Naive thymus-derived CD4-positive, alpha-beta T cell (primary cell): ENCODE data around the gene KCNK13. TPM values are rescaled to one million over a fixed set of nuclear protein-coding genes. Genes with fewer than 3 reads are reported as not detected.
A peak's percentile ranks its signal among the peaks of the same experiment; 100 is the strongest.
"Not testable (repeated sequence)": the region's sequence is repeated elsewhere in the genome, so short reads cannot be mapped to it uniquely, and the experiment has no call there.

Experiments used
- ATAC-seq: fragments of 150-1000 bp; cut with Tn5 transposase; 2 replicates; pipeline ENCODE4 v1.10.0; 2021; ENCODE audit warnings: mild to moderate bottlenecking, moderate library complexity
- CTCF ChIA-PET: fragments of 350-600 bp; sonication (Branson Sonifier 250); formaldehyde crosslinking; loops from one replicate; lab custom pipeline; 2021; ENCODE audit warnings: antibody characterized with exemption; lab: Charles Lee
- POLR2A ChIA-PET: fragments of 350-600 bp; sonication (Branson Sonifier 250); formaldehyde crosslinking; loops from one replicate; lab custom pipeline; 2021; ENCODE audit warnings: antibody characterized with exemption, inconsistent platforms; lab: Charles Lee
- DNase-seq, 9 donors: peaks; one replicate each; pipeline versions ENCODE4 v3.0.0 to v3.0.0-alpha.2; 2020 to 2022; ENCODE audit warnings: mixed read lengths in 1 of 9
- H3K27ac ChIP-seq: one replicate; pipeline ENCODE4 v1.7.0; 2013; ENCODE audit warnings: mild to moderate bottlenecking, low read depth, low read length, moderate library complexity
- H3K27me3 ChIP-seq, 2 donors: one replicate each; pipeline ENCODE4 v1.7.0; 2013; ENCODE audit warnings: low read length in 2 of 2, mild to moderate bottlenecking in 2 of 2, moderate library complexity in 2 of 2; ENCODE audit not compliant: control insufficient read depth in 2 of 2, insufficient read depth in 2 of 2
- H3K36me3 ChIP-seq, 3 experiments: 1 replicate in 2 of 3; 2 replicates in 1 of 3; pipeline ENCODE4 v1.7.0; 2013; ENCODE audit warnings: low read length in 3 of 3, mild to moderate bottlenecking in 3 of 3, moderate library complexity in 1 of 3; ENCODE audit not compliant: insufficient read depth in 3 of 3, control insufficient read depth in 2 of 3
- H3K4me1 ChIP-seq, 2 donors: one replicate each; pipeline ENCODE4 v1.7.0; 2013; ENCODE audit warnings: low read length in 2 of 2, mild to moderate bottlenecking in 2 of 2, moderate library complexity in 1 of 2; ENCODE audit not compliant: control insufficient read depth in 2 of 2, insufficient read depth in 2 of 2
- H3K4me3 ChIP-seq: 2 replicates; pipeline ENCODE4 v1.7.0; 2013; ENCODE audit warnings: mild to moderate bottlenecking, low read length
- H3K9me3 ChIP-seq, 3 experiments: 1 replicate in 2 of 3; 2 replicates in 1 of 3; pipeline ENCODE4 v1.7.0; 2013; ENCODE audit warnings: low read length in 3 of 3; ENCODE audit not compliant: control insufficient read depth in 2 of 3
- H3K27ac Mint-ChIP-seq, 9 donors: one replicate each; pipeline ENCODE4 v1.8.0; 2020 to 2022; ENCODE audit warnings: mixed read lengths in 9 of 9, mild to moderate bottlenecking in 8 of 9, moderate library complexity in 5 of 9, inconsistent platforms in 2 of 9
- H3K27me3 Mint-ChIP-seq, 5 donors: one replicate each; pipeline ENCODE4 v1.8.0; 2021 to 2022; ENCODE audit warnings: mixed read lengths in 5 of 5, mild to moderate bottlenecking in 1 of 5
- H3K36me3 Mint-ChIP-seq, 5 donors: one replicate each; pipeline ENCODE4 v1.8.0; 2020 to 2022; ENCODE audit warnings: mixed read lengths in 5 of 5, mild to moderate bottlenecking in 3 of 5, inconsistent platforms in 1 of 5
- H3K4me1 Mint-ChIP-seq, 7 donors: one replicate each; pipeline ENCODE4 v1.8.0; 2020 to 2022; ENCODE audit warnings: mixed read lengths in 7 of 7, mild to moderate bottlenecking in 3 of 7, inconsistent platforms in 1 of 7
- H3K4me3 Mint-ChIP-seq, 10 donors: one replicate each; pipeline ENCODE4 v1.8.0; 2020 to 2022; ENCODE audit warnings: mild to moderate bottlenecking in 10 of 10, mixed read lengths in 10 of 10, moderate library complexity in 6 of 10, inconsistent platforms in 2 of 10
- H3K9me3 Mint-ChIP-seq, 11 donors: one replicate each; pipeline ENCODE4 v1.8.0; 2020 to 2022; ENCODE audit warnings: mixed read lengths in 11 of 11, mild to moderate bottlenecking in 4 of 11, inconsistent platforms in 1 of 11, moderate library complexity in 1 of 11
- intact Hi-C, 2 donors: fragments of 100-400 bp; cut with micrococcal nuclease; formaldehyde crosslinking; loops; one replicate each; pipeline ENCODE4 v1.15.1; 2023
- polyA plus RNA-seq, 2 donors: library from polyadenylated mRNA; unstranded; fragments of 300-500 nt; fragmentation: Illumina TruSeq; gene quantifications; one replicate each; pipeline ENCODE4 v1.2.3, GENCODE V29; 2021
- total RNA-seq, 6 experiments: library from RNA in 5 of 6; stranded (reverse) in 5 of 6; gene quantifications; 1 replicate in 5 of 6; 2 replicates in 1 of 6; pipeline ENCODE4 v1.2.3 and lab custom pipeline; 2021 to 2026

The KCNK13 gene
- total and polyA plus RNA-seq, 7 experiments from 2014 or later, result 0.19 to 0.73 (median 0.27) TPM; not detected in 4

DNA sequence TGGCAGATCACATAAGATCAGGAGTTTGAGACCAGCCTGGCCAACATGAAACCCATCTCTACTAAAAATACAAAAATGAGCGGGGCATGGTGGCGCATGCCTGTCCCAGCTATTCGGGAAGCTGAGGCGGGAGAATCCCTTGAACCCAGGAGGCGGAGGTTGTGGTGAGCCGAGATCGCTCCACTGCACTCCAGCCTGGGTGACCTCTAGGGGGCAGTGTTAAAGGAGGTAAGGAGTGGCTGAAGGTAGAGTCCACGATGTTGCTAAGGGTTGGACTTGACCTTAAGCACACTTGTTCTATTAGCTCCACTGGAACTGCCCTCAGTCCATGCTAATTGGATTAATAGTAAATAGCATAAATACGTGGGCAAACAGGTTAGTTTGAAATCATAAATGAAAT is 132.1 kb downstream of the KCNK13 start:
- Histone ChIP-seq H3K4me1 (no peaks in the 10 kb centered on the region), H3K27me3 (no peaks in the 10 kb centered on the region), H3K9me3 (no peaks in the 10 kb centered on the region), H3K4me3 (no peak overlapping the region), H3K36me3 (no peaks in the 10 kb centered on the region), H3K27ac (no peak overlapping the region)
- ATAC-seq (no peak), DNase-seq (peak in 1 of 9 donors; percentile 2)
- Mint-ChIP-seq H3K27ac (no peak overlapping the region), H3K4me1 (peaks cover 0 to 1% (median 0%) of the 10 kb centered on the region in 7 donors), H3K36me3 (no peaks in the 10 kb centered on the region), H3K9me3 (no peaks in the 10 kb centered on the region), H3K4me3 (no peak overlapping the region), H3K27me3 (peaks cover 0 to 41% (median 23%) of the 10 kb centered on the region in 5 donors)
- ChIA-PET CTCF (no interaction called here), POLR2A (no interaction called here)
- intact Hi-C loops, result no loop called here

DNA sequence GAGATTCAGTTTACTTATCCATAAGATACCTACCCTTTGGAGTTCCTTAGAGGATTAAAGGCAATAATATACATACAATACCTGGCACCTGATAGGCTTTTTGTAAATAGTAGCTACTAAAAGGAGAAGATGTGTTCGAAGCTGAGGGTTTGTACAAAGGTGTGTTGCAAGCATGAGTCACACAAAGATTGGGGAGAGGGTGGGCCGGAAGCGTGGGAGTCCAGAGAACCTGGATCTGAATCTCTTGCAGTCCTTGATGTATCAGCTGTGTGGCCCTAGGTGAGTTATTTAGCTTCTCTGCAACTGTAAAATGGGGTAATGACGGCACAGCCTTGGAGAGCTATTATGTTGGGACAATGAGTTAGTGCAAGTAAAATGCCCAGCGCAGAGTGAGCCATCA is 132.9 kb downstream of the KCNK13 start:
- Mint-ChIP-seq H3K9me3 (peaks cover 0 to under 1% (median 0%) of the 10 kb centered on the region in 11 donors), H3K27me3 (peaks cover 0 to 45% (median 26%) of the 10 kb centered on the region in 5 donors), H3K4me3 (no peak overlapping the region), H3K36me3 (no peaks in the 10 kb centered on the region), H3K27ac (no peak overlapping the region), H3K4me1 (peaks cover 0 to 1% (median 0%) of the 10 kb centered on the region in 7 donors)
- DNase-seq (no peak), ATAC-seq (no peak)
- H3K36me3 ChIP-seq, result no peaks in the 10 kb centered on the region
- H3K27me3 ChIP-seq, result no peaks in the 10 kb centered on the region
- CTCF ChIA-PET, result no interaction called here
- intact Hi-C loops, result no loop called here
- H3K4me3 ChIP-seq, result no peak overlapping the region
- H3K27ac ChIP-seq, result no peak overlapping the region
- H3K4me1 ChIP-seq, result no peaks in the 10 kb centered on the region
- H3K9me3 ChIP-seq, result no peaks in the 10 kb centered on the region
- POLR2A ChIA-PET, result no interaction called here

DNA sequence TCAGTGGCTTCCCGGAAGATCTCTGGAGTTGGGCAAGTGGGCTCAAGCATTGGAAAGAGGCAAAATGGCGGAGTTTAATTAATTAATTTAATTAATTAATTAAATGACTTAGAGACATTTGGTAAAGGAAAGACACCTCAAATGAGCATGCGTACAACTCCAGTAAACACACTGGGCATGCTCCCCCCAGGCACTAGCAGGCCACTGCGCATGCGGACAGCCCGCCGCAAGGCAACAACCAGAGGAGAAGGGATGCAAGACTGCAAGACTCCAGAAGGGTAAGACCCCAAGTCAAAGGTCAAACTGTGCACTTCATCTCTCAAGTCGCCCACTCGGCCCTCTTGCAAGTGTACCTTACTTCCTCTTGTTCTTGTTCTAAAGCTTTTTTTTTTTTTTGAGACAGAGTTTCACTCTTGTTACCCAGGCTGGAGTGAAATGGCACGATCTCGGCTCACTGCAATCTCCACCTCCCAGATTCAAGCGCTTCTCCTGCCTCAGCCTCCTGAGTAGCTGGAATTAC is 136.8 kb downstream of the KCNK13 start:
- H3K9me3 ChIP-seq, result no peaks in the 10 kb centered on the region

DNA sequence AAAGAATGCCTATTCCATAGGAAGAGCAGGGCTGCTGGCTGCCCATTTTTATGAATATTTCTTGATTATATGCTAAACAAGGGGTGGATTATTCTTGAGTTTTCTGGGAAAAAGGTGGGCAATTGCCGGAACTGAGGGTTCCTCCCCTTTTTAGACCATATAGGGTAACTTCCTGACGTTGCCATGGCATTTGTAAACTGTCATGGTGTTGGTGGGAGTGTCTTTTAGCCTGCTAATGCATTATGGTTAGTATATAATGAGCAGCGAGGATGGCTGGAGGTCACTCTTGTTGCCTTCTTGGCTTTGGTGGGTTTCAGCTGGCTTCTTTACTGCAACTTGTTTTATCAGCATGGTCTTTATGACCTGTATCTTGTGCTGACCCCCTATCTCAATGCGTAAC is 138.8 kb downstream of the KCNK13 start:
- POLR2A ChIA-PET, H3K27me3 ChIP-seq, H3K27ac ChIP-seq, intact Hi-C loops, H3K9me3 ChIP-seq, H3K27ac Mint-ChIP-seq, H3K4me1 Mint-ChIP-seq, H3K4me3 Mint-ChIP-seq, DNase-seq, H3K4me1 ChIP-seq, H3K4me3 ChIP-seq, H3K36me3 Mint-ChIP-seq, H3K36me3 ChIP-seq, CTCF ChIA-PET, ATAC-seq: not testable (repeated sequence)
- H3K27me3 Mint-ChIP-seq, result peaks cover 4 to 44% (median 32%) of the 10 kb centered on the region in 5 donors
- H3K9me3 Mint-ChIP-seq, result peaks cover 0 to 21% (median 4%) of the 10 kb centered on the region in 11 donors

More for the DNA sequence above, 136.8 kb downstream of the KCNK13 start:
- no peak overlapping the region for H3K4me3 ChIP-seq
- DNase-seq (no peak), ATAC-seq (no peak)
- Mint-ChIP-seq H3K9me3 (peaks cover 0 to 12% (median 4%) of the 10 kb centered on the region in 11 donors), H3K27me3 (peaks cover 0 to 42% (median 28%) of the 10 kb centered on the region in 5 donors), H3K36me3 (peaks cover 0 to 5% (median 0%) of the 10 kb centered on the region in 5 donors), H3K4me3 (no peak overlapping the region), H3K27ac (no peak overlapping the region), H3K4me1 (peaks cover 0 to 1% (median 0%) of the 10 kb centered on the region in 7 donors)
- CTCF ChIA-PET, result no interaction called here
- POLR2A ChIA-PET, result no interaction called here
- no peak overlapping the region for H3K27ac ChIP-seq
- intact Hi-C loops, result no loop called here
- H3K4me1 ChIP-seq, result no peaks in the 10 kb centered on the region
- no peaks in the 10 kb centered on the region for H3K27me3 ChIP-seq
- H3K36me3 ChIP-seq, result no peaks in the 10 kb centered on the region

DNA sequence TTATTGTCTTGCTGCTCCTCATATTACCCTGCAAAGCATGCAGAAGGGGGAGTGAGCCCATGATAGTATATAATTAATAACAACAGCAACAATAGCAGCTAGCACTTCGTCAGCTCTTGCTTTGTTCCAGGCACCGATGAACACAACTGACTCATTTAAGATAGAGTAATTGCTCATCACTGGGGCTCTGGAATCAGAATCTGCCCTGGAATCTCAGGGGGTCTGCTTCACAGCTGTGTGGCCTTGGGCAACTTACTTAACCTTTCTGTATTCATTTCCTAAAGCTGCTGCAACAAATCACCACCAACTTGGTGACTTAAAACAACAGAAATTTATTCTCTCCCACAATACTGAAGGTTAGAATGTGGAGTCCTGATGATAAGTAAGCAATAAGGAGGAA is 139.6 kb downstream of the KCNK13 start:
- ChIA-PET CTCF (no interaction called here), POLR2A (no interaction called here)
- no peak overlapping the region for H3K27ac Mint-ChIP-seq

DNA sequence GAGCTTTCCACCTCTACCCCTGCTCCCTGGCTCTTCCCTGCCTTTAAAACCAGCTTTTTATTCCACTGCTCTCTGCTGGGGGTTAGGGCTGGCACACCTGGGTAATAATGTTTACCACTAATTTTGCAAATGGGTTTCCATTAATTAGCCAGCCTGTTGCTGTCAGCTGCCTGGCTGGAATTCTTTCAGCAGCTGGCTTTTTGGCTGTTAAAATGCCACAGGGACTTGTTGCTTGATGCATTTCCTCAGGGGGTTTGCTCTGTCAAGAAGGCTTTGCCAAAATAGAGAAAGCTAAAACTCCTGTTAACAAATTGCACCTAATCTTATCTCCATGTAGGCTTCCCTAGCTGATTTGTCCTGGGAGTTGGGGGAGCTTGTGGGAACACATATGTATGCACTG is 142.7 kb downstream of the KCNK13 start:
- no peak for ATAC-seq
- Mint-ChIP-seq H3K27ac (no peak overlapping the region), H3K27me3 (peaks cover 5 to 34% (median 10%) of the 10 kb centered on the region in 5 donors), H3K9me3 (peaks cover 0 to 31% (median 7%) of the 10 kb centered on the region in 11 donors), H3K36me3 (peaks cover 0 to 5% (median 0%) of the 10 kb centered on the region in 5 donors), H3K4me1 (no peaks in the 10 kb centered on the region), H3K4me3 (no peak overlapping the region)
- POLR2A ChIA-PET, result no interaction called here
- Histone ChIP-seq H3K27ac (no peak overlapping the region), H3K4me3 (no peak overlapping the region), H3K9me3 (no peaks in the 10 kb centered on the region), H3K4me1 (no peaks in the 10 kb centered on the region), H3K27me3 (no peaks in the 10 kb centered on the region), H3K36me3 (no peaks in the 10 kb centered on the region)
- DNase-seq, result no peak
- CTCF ChIA-PET, result no interaction called here
- intact Hi-C loops, result no loop called here

More for the DNA sequence above, 139.6 kb downstream of the KCNK13 start:
- Histone ChIP-seq H3K9me3 (no peaks in the 10 kb centered on the region), H3K4me1 (no peaks in the 10 kb centered on the region), H3K4me3 (no peak overlapping the region), H3K27me3 (no peaks in the 10 kb centered on the region), H3K27ac (no peak overlapping the region), H3K36me3 (no peaks in the 10 kb centered on the region)
- intact Hi-C loops, result no loop called here
- ATAC-seq (no peak), DNase-seq (no peak)
- Mint-ChIP-seq H3K4me3 (no peak overlapping the region), H3K4me1 (no peaks in the 10 kb centered on the region), H3K36me3 (peaks cover 0 to 5% (median 0%) of the 10 kb centered on the region in 5 donors), H3K9me3 (peaks cover 0 to 29% (median 7%) of the 10 kb centered on the region in 11 donors), H3K27me3 (peaks cover 4 to 44% (median 34%) of the 10 kb centered on the region in 5 donors)

DNA sequence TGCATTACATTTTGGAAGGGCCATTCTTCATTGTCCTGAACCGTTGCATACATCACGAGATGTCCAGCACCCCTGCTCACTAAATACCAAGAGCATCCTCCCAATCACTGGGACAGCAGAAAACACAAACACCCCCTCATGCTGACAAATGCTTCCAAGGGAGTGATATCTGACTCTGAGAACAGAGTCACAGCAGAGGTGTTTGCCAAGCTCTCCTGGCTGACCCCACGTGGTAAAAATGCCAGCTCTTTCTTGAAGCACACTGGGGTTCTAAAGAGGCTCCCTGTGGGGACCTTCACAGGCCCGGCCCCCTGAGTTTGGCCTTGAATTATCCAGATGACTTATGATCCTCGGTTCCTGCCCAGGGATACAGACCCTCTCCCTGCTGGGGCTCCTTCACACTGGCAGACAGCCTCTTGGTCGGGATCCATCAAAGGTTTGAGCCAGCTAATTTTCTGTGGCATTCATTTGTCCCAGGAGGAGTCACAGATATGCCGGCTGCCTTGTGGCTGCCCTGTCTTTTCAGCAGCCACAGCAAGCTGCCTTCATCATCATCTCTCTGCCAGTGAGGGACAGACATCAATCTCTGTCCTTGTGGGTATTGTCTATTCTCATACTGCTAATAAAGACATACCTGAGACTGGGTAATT is 151.4 kb downstream of the KCNK13 start:
- H3K4me1 Mint-ChIP-seq, result no peaks in the 10 kb centered on the region
- no peak overlapping the region for H3K4me3 Mint-ChIP-seq
- CTCF ChIA-PET, result no interaction called here
- POLR2A ChIA-PET, result no interaction called here
- Histone ChIP-seq H3K9me3 (no peaks in the 10 kb centered on the region), H3K27me3 (no peaks in the 10 kb centered on the region), H3K4me1 (no peaks in the 10 kb centered on the region), H3K4me3 (no peak overlapping the region), H3K27ac (no peak overlapping the region), H3K36me3 (no peaks in the 10 kb centered on the region)
- no peak overlapping the region for H3K27ac Mint-ChIP-seq
- ATAC-seq, result no peak
- H3K27me3 Mint-ChIP-seq, result peaks cover 5 to 44% (median 37%) of the 10 kb centered on the region in 5 donors
- peaks cover 0 to 6% (median 5%) of the 10 kb centered on the region in 5 donors for H3K36me3 Mint-ChIP-seq
- H3K9me3 Mint-ChIP-seq, result peaks cover 0 to 29% (median 7%) of the 10 kb centered on the region in 11 donors
- no peak for DNase-seq
- intact Hi-C loops, result no loop called here
